Epithelial cell of proximal tubule (primary cell): ENCODE measurements around the gene RTL5. TPM values are rescaled to one million over a fixed set of nuclear protein-coding genes. Genes with fewer than 3 reads are reported as not detected.

Experiments used
- DNase-seq: peaks from one replicate; pipeline ENCODE4 v3.0.0-alpha.2; 2011; ENCODE audit warnings: low read depth
- H3K4me3 ChIP-seq: 2 replicates; pipeline ENCODE4 v1.5.1; 2011; ENCODE audit warnings: low read depth, mild to moderate bottlenecking, low read length
- CTCF ChIP-seq: conservative IDR thresholded peaks from 2 replicates; pipeline ENCODE4 v1.5.1; 2012; ENCODE audit warnings: low read depth, mild to moderate bottlenecking, low read length
- total RNA-seq: library from RNA; depleted of rRNA; stranded (reverse); fragments of >200 nt; gene quantifications from 2 replicates; pipeline ENCODE4 v1.2.3, GENCODE V29; 2015

Gene RTL5
- total RNA-seq, 1 donor from 2014 or later, result 0.86 TPM

GRCh38 chrX:72130156-72130761, 1.5 kb downstream of the RTL5 start:
- DNase-seq, result no peak
- H3K4me3 ChIP-seq, result no peak overlapping the region
- TF ChIP-seq CTCF, result no peak

- no peak for TF ChIP-seq CTCF
- H3K4me3 ChIP-seq, result no peak overlapping the region
- no peak for DNase-seq
Observed at GRCh38 chrX:72129661-72130060, 2.1 kb downstream of the RTL5 start.

- TF ChIP-seq CTCF, result peak; percentile 44
- no peak for DNase-seq
- no peak overlapping the region for H3K4me3 ChIP-seq
Observed at GRCh38 chrX:72128881-72129280, 2.8 kb downstream of the RTL5 start.

GRCh38 chrX:72128183-72128834, 3.4 kb downstream of the RTL5 start:
- no peak for TF ChIP-seq CTCF
- H3K4me3 ChIP-seq, result no peak overlapping the region
- no peak for DNase-seq

- TF ChIP-seq CTCF, result no peak
Observed at GRCh38 chrX:72127332-72127731, 4.4 kb downstream of the RTL5 start.

GRCh38 chrX:72126539-72127140, 5.1 kb downstream of the RTL5 start:
- peak; percentile 79 for TF ChIP-seq CTCF

More at GRCh38 chrX:72127332-72127731, 4.4 kb downstream of the RTL5 start:
- no peak overlapping the region for H3K4me3 ChIP-seq
- DNase-seq, result no peak

More at GRCh38 chrX:72126539-72127140, 5.1 kb downstream of the RTL5 start:
- no peak for DNase-seq
- no peak overlapping the region for H3K4me3 ChIP-seq
